Activated naive CD8-positive, alpha-beta T cell treated with anti-CD3 and anti-CD28 coated beads, Interleukin-2, amount 10 ng/mL, durations not matched to agents 7 days and 5 days (primary cell): ENCODE data around the gene FHIP1B. TPM values are rescaled to one million over a fixed set of nuclear protein-coding genes. Genes with fewer than 3 reads are reported as not detected.

Experiments used
- ATAC-seq: fragments of 150-1000 bp; cut with Tn5 transposase; one replicate; pipeline ENCODE4 v1.10.0; 2021; ENCODE audit warnings: low read depth, moderate library complexity
- POLR2A ChIA-PET: fragments of 350-600 bp; sonication (Branson Sonifier 250); formaldehyde crosslinking; loops from one replicate; lab custom pipeline; 2021; ENCODE audit warnings: antibody characterized with exemption; lab: Charles Lee
- DNase-seq: peaks from one replicate; pipeline ENCODE4 v3.0.0; 2021
- H3K27ac Mint-ChIP-seq: one replicate; pipeline ENCODE4 v1.8.0; 2022; ENCODE audit warnings: mild to moderate bottlenecking, mixed read lengths
- H3K27me3 Mint-ChIP-seq: one replicate; pipeline ENCODE4 v1.8.0; 2022; ENCODE audit warnings: mild to moderate bottlenecking, moderate library complexity, mixed read lengths
- H3K36me3 Mint-ChIP-seq: one replicate; pipeline ENCODE4 v1.8.0; 2021; ENCODE audit warnings: mild to moderate bottlenecking, mixed read lengths
- H3K4me1 Mint-ChIP-seq: one replicate; pipeline ENCODE4 v1.8.0; 2021; ENCODE audit warnings: mixed read lengths
- H3K4me3 Mint-ChIP-seq: one replicate; pipeline ENCODE4 v1.8.0; 2022; ENCODE audit warnings: mild to moderate bottlenecking, moderate library complexity, mixed read lengths
- H3K9me3 Mint-ChIP-seq: one replicate; pipeline ENCODE4 v1.8.0; 2021; ENCODE audit warnings: mixed read lengths
- total RNA-seq, 2 experiments: library from RNA; stranded (reverse); gene quantifications; one replicate each; pipeline ENCODE4 v1.2.3, GENCODE V29; 2021

Gene FHIP1B
- total RNA-seq, 2 experiments from 2014 or later, result 33.3 to 34.9 TPM

DNA sequence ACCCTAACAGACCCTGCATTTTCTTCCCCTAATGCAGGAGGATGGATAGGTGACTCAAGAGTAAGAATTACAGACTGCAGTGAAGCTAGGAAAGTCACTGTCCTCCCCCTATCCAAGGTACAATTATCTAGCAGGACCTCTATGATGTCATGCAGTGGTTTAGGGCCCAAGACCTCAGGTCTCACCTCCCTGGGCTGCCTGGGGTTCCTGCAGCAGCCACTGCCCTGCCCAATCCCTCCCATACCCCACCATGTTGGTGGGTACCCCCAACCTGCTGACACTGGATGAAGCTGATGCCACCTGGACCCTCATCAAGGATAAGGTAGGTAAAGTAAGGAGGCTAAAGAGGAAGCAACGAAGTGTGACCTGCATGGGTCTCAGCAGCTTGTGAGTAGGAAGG, 29.1 kb downstream of the FHIP1B start, which contains the start of gene C11orf42:
TSS of gene C11orf42 (plus strand) at position 192 of the 400 bp plus-strand sequence. CDS start at position 251, 59 bp downstream.
- peaks cover 21% of the 10 kb centered on the region for H3K36me3 Mint-ChIP-seq
- H3K4me3 Mint-ChIP-seq, result no peak within 1 kb of the TSS
- no peaks in the 10 kb centered on the region for H3K9me3 Mint-ChIP-seq
- no peak for DNase-seq
- POLR2A ChIA-PET, result no interaction called here
- no peak within 1 kb of the TSS for H3K27ac Mint-ChIP-seq
- ATAC-seq, result no peak
- H3K27me3 Mint-ChIP-seq, result no peaks in the 10 kb centered on the region
- H3K4me1 Mint-ChIP-seq, result peaks cover 36% of the 10 kb centered on the region

DNA sequence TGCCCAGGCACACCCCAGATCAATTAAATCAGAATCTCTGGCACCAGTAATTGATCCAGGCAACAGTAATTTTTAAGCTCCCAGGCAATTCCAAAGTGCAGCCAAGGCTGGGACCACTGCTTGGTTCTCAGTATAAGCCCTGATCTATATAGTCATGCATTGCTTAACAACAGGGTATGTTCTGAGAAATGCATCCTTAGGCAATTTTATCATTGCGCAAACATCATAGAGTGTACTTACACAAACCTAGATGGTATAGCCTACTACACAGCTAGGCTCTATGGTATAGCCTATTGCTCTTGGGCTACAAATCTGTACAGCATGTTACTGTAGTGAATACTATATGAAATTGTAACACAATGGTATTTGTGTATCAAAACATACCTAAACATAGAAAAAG, 29.7 kb downstream of the FHIP1B start:
- Mint-ChIP-seq H3K9me3 (no peaks in the 10 kb centered on the region), H3K4me3 (no peak overlapping the region), H3K27ac (no peak overlapping the region), H3K27me3 (no peaks in the 10 kb centered on the region), H3K4me1 (peaks cover 36% of the 10 kb centered on the region), H3K36me3 (peaks cover 23% of the 10 kb centered on the region)
- POLR2A ChIA-PET, result no interaction called here
- ATAC-seq (no peak), DNase-seq (no peak)

DNA sequence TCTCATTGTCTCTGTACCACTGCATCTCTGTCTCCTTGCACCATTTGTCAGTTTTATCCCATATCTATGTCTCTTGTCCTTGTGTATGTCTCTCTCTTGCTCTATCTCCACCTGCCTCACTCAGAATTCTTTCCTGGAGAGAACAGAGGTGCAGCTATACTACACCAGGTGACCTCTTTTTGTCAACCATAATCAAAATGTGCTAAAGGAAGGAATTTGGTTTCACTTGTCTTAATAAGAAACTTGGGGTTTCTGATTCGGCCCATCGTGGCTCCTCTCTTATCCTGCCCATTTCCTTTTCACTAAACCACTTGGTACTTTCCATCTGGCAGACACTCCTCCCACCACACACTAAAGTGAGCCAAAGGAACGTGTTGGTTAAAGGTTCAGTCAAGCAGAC, 31.1 kb downstream of the FHIP1B start:
- DNase-seq (no peak), ATAC-seq (peak; percentile 69)
- POLR2A ChIA-PET, result no interaction called here
- Mint-ChIP-seq H3K4me3 (peak overlapping the region; percentile 43), H3K36me3 (peaks cover 18% of the 10 kb centered on the region), H3K9me3 (no peaks in the 10 kb centered on the region), H3K27me3 (no peaks in the 10 kb centered on the region), H3K4me1 (peaks cover 38% of the 10 kb centered on the region), H3K27ac (peak overlapping the region; percentile 38)

DNA sequence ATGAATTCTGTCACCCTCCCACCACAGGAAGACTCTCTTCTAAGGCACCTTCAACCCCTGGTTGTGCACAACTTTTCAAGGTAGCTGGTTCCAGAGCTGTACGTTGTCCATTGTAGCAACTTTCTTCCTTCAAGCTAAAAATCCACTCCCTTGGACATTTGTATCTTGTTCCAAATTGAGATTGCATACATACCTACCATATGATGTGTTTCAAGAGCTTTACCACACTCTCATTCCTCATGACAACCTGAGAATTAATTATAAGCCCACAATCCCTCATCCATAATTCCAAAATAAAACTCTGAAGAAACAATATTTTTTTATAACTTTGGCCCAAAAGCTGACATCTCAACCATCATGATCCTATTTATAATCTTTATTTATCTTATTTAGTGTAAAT, 32.4 kb downstream of the FHIP1B start:
- H3K36me3 Mint-ChIP-seq, result peaks cover 20% of the 10 kb centered on the region
- no peaks in the 10 kb centered on the region for H3K9me3 Mint-ChIP-seq
- POLR2A ChIA-PET, result no interaction called here
- no peak overlapping the region for H3K4me3 Mint-ChIP-seq
- no peak for DNase-seq
- peaks cover 45% of the 10 kb centered on the region for H3K4me1 Mint-ChIP-seq
- ATAC-seq, result no peak
- H3K27ac Mint-ChIP-seq, result no peak overlapping the region
- H3K27me3 Mint-ChIP-seq, result no peaks in the 10 kb centered on the region

GRCh38 chr11:6201481-6201880, 33.0 kb downstream of the FHIP1B start:
- no peak overlapping the region for H3K27ac Mint-ChIP-seq
- DNase-seq (no peak), ATAC-seq (no peak)
- H3K4me3 Mint-ChIP-seq, result no peak overlapping the region
- H3K9me3 Mint-ChIP-seq, result no peaks in the 10 kb centered on the region
- H3K4me1 Mint-ChIP-seq, result peaks cover 50% of the 10 kb centered on the region
- peaks cover 21% of the 10 kb centered on the region for H3K36me3 Mint-ChIP-seq
- POLR2A ChIA-PET, result no interaction called here
- no peaks in the 10 kb centered on the region for H3K27me3 Mint-ChIP-seq

GRCh38 chr11:6200975-6201374, 33.5 kb downstream of the FHIP1B start:
- peaks cover 55% of the 10 kb centered on the region for H3K4me1 Mint-ChIP-seq
- ATAC-seq, result no peak
- H3K27me3 Mint-ChIP-seq, result no peaks in the 10 kb centered on the region
- DNase-seq, result no peak
- H3K27ac Mint-ChIP-seq, result no peak overlapping the region
- no peak overlapping the region for H3K4me3 Mint-ChIP-seq
- peaks cover 2% of the 10 kb centered on the region for H3K9me3 Mint-ChIP-seq
- POLR2A ChIA-PET, result no interaction called here
- H3K36me3 Mint-ChIP-seq, result peaks cover 25% of the 10 kb centered on the region

- DNase-seq (no peak), ATAC-seq (no peak)
- peaks cover 50% of the 10 kb centered on the region for H3K4me1 Mint-ChIP-seq
- H3K36me3 Mint-ChIP-seq, result peaks cover 21% of the 10 kb centered on the region
- POLR2A ChIA-PET, result no interaction called here
- H3K4me3 Mint-ChIP-seq, result no peak within 1 kb of the TSS
- H3K27ac Mint-ChIP-seq, result peak within 1 kb of the TSS; percentile 9
- no peaks in the 10 kb centered on the region for H3K27me3 Mint-ChIP-seq
- peaks cover 3% of the 10 kb centered on the region for H3K9me3 Mint-ChIP-seq
Measured at GRCh38 chr11:6199174-6199810, 35.1 kb downstream of the FHIP1B start, which contains the start of gene OR52W1. OR52W1 (plus strand) TSS chr11:6199224; CDS start chr11:6199224, 0 bp downstream.

- ATAC-seq (no peak), DNase-seq (no peak)
- H3K27me3 Mint-ChIP-seq, result no peaks in the 10 kb centered on the region
- H3K4me1 Mint-ChIP-seq, result peaks cover 35% of the 10 kb centered on the region
- H3K27ac Mint-ChIP-seq, result no peak overlapping the region
- peaks cover 3% of the 10 kb centered on the region for H3K9me3 Mint-ChIP-seq
- H3K36me3 Mint-ChIP-seq, result peaks cover 14% of the 10 kb centered on the region
- POLR2A ChIA-PET, result interaction anchor here (1.8 kb wide), 1 partner anchor 37 kb away, joined by 7 read pairs; the partner anchor contains the start of gene FHIP1B
- H3K4me3 Mint-ChIP-seq, result no peak overlapping the region
Measured at GRCh38 chr11:6197466-6198200, 36.8 kb downstream of the FHIP1B start.

GRCh38 chr11:6196396-6196795, 38.0 kb downstream of the FHIP1B start:
- peaks cover 3% of the 10 kb centered on the region for H3K9me3 Mint-ChIP-seq
- H3K27ac Mint-ChIP-seq, result peak overlapping the region; percentile 76

GRCh38 chr11:6194065-6194581, 40.3 kb downstream of the FHIP1B start:
- ATAC-seq, result no peak
- Mint-ChIP-seq H3K27me3 (peaks cover 4% of the 10 kb centered on the region), H3K9me3 (peaks cover 3% of the 10 kb centered on the region), H3K27ac (no peak overlapping the region), H3K36me3 (peaks cover 8% of the 10 kb centered on the region), H3K4me1 (peaks cover 22% of the 10 kb centered on the region), H3K4me3 (no peak overlapping the region)
- POLR2A ChIA-PET, result no interaction called here
- no peak for DNase-seq

More at GRCh38 chr11:6196396-6196795, 38.0 kb downstream of the FHIP1B start:
- Mint-ChIP-seq H3K4me3 (peak overlapping the region; percentile 50), H3K27me3 (peaks cover 4% of the 10 kb centered on the region), H3K4me1 (peaks cover 29% of the 10 kb centered on the region), H3K36me3 (peaks cover 9% of the 10 kb centered on the region)
- POLR2A ChIA-PET, result interaction anchor here (1.8 kb wide), 1 partner anchor 39 kb away, joined by 7 read pairs; the partner anchor contains the start of gene FHIP1B
- ATAC-seq (peak; percentile 91), DNase-seq (no peak)

DNA sequence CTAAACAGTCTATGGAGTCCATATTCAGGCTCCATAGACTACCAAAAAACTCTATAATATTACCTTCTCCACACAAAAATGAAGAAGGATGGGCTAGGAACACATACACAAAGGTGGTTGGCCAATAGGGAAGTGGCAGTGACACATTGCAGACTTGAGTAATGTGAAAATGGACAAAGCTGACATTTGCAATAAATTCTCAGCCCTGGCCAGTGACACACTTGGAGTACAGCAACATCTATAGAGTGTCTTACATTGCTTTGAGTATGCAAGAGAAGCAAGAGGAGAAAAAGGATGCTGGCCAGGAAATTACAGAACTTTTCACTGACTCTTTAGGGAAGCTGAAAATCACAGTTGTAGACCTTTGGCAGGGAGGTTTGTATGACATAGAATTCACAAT, 42.7 kb downstream of the FHIP1B start:
- ATAC-seq (no peak), DNase-seq (no peak)
- POLR2A ChIA-PET, result no interaction called here
- Mint-ChIP-seq H3K27me3 (peaks cover 4% of the 10 kb centered on the region), H3K4me3 (no peak overlapping the region), H3K36me3 (peaks cover 6% of the 10 kb centered on the region), H3K27ac (no peak overlapping the region), H3K9me3 (peaks cover 3% of the 10 kb centered on the region), H3K4me1 (peaks cover 8% of the 10 kb centered on the region)

DNA sequence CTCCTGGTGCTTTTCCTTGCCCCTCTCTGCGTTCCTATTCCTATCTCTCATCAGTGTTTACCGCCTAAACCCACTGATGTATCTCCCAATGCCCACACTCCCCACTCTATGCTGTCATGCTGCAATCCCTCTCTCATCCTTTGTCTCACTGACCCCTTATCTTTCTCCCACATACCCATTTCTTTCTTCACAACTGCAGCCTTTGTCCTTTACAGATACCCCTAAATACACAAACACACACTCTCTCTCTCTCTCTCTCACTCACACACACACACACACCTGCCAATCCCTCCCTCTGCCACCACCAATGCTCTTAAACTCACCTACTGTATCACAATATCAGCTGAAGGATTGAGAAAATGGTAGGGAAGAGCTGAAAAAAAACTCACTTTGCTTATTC, 59.0 kb downstream of the FHIP1B start:
- no peaks in the 10 kb centered on the region for H3K36me3 Mint-ChIP-seq
- ATAC-seq (no peak), DNase-seq (no peak)
- no peak overlapping the region for H3K27ac Mint-ChIP-seq
- no peaks in the 10 kb centered on the region for H3K4me1 Mint-ChIP-seq
- POLR2A ChIA-PET, result no interaction called here
- H3K4me3 Mint-ChIP-seq, result no peak overlapping the region
- no peaks in the 10 kb centered on the region for H3K9me3 Mint-ChIP-seq
- peaks cover 11% of the 10 kb centered on the region for H3K27me3 Mint-ChIP-seq

DNA sequence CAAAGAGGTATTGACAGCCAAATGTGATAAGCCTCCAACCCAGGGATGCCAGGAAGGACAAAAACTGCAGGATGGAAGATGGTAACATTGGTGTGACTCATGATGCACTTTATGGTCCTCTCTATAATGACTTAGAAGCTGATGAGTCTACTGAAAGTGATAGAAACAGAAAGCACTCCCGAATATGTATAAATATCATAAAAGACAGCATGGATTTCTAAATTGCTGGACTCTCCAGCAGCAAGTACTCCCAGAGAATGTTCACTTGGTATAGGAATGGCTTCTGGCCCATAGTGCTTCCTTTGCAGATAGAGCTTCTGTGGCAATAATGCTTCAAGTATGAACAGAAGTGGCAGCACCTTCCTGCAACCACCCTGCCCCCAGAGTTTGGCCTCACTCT, 64.2 kb downstream of the FHIP1B start, which contains the start of gene OR52B2:
TSS of gene OR52B2 (minus strand) at position 101 of the 400 bp plus-strand sequence. CDS start at position 101, 0 bp downstream.
- peaks cover 4% of the 10 kb centered on the region for H3K27me3 Mint-ChIP-seq
- ATAC-seq, result no peak
- POLR2A ChIA-PET, result no interaction called here
- no peaks in the 10 kb centered on the region for H3K4me1 Mint-ChIP-seq
- no peak for DNase-seq
- no peak within 1 kb of the TSS for H3K4me3 Mint-ChIP-seq
- H3K27ac Mint-ChIP-seq, result no peak within 1 kb of the TSS
- no peaks in the 10 kb centered on the region for H3K9me3 Mint-ChIP-seq
- no peaks in the 10 kb centered on the region for H3K36me3 Mint-ChIP-seq
